Hematopoietic multipotent progenitor cell treated with erythropoietin and hydrocortisone succinate and interleukin-3 and kit ligand, for 17 days (in vitro differentiated cells): ENCODE measurements around the gene TOMM40L.
A peak's percentile ranks its signal among the peaks of the same experiment; 100 is the strongest.

Experiments used
- DNase-seq: peaks from one replicate; pipeline ENCODE4 v3.0.0-alpha.2; 2015; ENCODE audit warnings: low spot score

The TOMM40L gene

GRCh38 chr1:161225534-161226319 is at the start of gene TOMM40L:
TSS of gene TOMM40L (plus strand) at chr1:161226060. CDS start at chr1:161226490, 430 bp downstream.
- DNase-seq, result peak; percentile 96

- DNase-seq, result peak; percentile 67
Observed at GRCh38 chr1:161176468-161177111, 49.3 kb upstream of the TOMM40L start.

- DNase-seq, result peak; percentile 93
Observed at GRCh38 chr1:161177112-161177935, 48.5 kb upstream of the TOMM40L start, which contains the start of gene B4GALT3. TSS of gene B4GALT3 (minus strand) at chr1:161177507. CDS start at chr1:161176060, 1,447 bp downstream.

GRCh38 chr1:161177936-161178244 is 48.0 kb upstream of the TOMM40L start:
- no peak for DNase-seq

- DNase-seq, result no peak
Observed at GRCh38 chr1:161179698-161180097, 46.2 kb upstream of the TOMM40L start.

- DNase-seq, result peak; percentile 45
Observed at GRCh38 chr1:161180639-161181038, 45.2 kb upstream of the TOMM40L start.

GRCh38 chr1:161182214-161182613 is 43.6 kb upstream of the TOMM40L start:
- DNase-seq, result peak; percentile 67

GRCh38 chr1:161185282-161185682 is 40.6 kb upstream of the TOMM40L start:
- DNase-seq, result no peak

GRCh38 chr1:161185732-161186311 is 40.0 kb upstream of the TOMM40L start:
- no peak for DNase-seq

- no peak for DNase-seq
Observed at GRCh38 chr1:161187311-161187710, 38.5 kb upstream of the TOMM40L start.

GRCh38 chr1:161188381-161188780 is 37.5 kb upstream of the TOMM40L start:
- DNase-seq, result no peak

GRCh38 chr1:161189036-161189435 is 36.8 kb upstream of the TOMM40L start:
- DNase-seq, result no peak

- DNase-seq, result no peak
Observed at GRCh38 chr1:161190962-161191521, 34.8 kb upstream of the TOMM40L start.

GRCh38 chr1:161191971-161192370 is 33.9 kb upstream of the TOMM40L start:
- no peak for DNase-seq

- DNase-seq, result peak; percentile 87
Observed at GRCh38 chr1:161192476-161193465, 33.1 kb upstream of the TOMM40L start.

- DNase-seq, result no peak
Observed at GRCh38 chr1:161193561-161194235, 32.2 kb upstream of the TOMM40L start.

GRCh38 chr1:161195171-161195570 is 30.7 kb upstream of the TOMM40L start:
- no peak for DNase-seq

GRCh38 chr1:161196111-161196510 is 29.7 kb upstream of the TOMM40L start:
- DNase-seq, result no peak

GRCh38 chr1:161196521-161197451 is 29.1 kb upstream of the TOMM40L start:
- no peak for DNase-seq
